IMR-90 (cell line): ENCODE data around the gene NMNAT1. TPM values are rescaled to one million over a fixed set of nuclear protein-coding genes. Genes with fewer than 3 reads are reported as not detected.
"Not testable (repeated sequence)": the region's sequence is repeated elsewhere in the genome, so short reads cannot be mapped to it uniquely, and the experiment has no call there.

Source experiments
- ATAC-seq: fragments of 200-7000 bp; cut with Tn5 transposase; 2 replicates; pipeline ENCODE4 v1.9.1; 2020; ENCODE audit warnings: low read depth, mild to moderate bottlenecking, moderate library complexity
- BruUV-seq: library from RNA; stranded (reverse); fragments of 400-500 nt; replicated peaks from 2 replicates; lab custom pipeline; 2021; lab: Mats Ljungman, UMichigan
- CTCF ChIA-PET: fragments of 300-600 bp; formaldehyde crosslinking; extraction: SDS; loops from one replicate; lab custom pipeline; 2021; ENCODE audit warnings: antibody characterized with exemption; lab: Yijun Ruan, JAX
- POLR2A ChIA-PET: fragments of 300-600 bp; sonication (Branson Sonifier 250); formaldehyde crosslinking; loops from one replicate; lab custom pipeline; 2022; ENCODE audit warnings: antibody characterized with exemption; ENCODE audit not compliant: unreplicated experiment; lab: Charles Lee
- DNase-seq: peaks from one replicate; pipeline ENCODE4 v3.0.0; 2013
- H2AFZ ChIP-seq: replicated peaks from 2 replicates; pipeline ENCODE3; 2013; ENCODE audit warnings: low read length, mild to moderate bottlenecking; ENCODE audit not compliant: poor library complexity
- H2AK5ac ChIP-seq: 2 replicates; pipeline ENCODE4 v1.6.1; 2013; ENCODE audit warnings: low read depth, low read length, inconsistent platforms
- H2AK9ac ChIP-seq: replicated peaks from 2 replicates; pipeline ENCODE3; 2013; ENCODE audit warnings: mild to moderate bottlenecking, low read depth, low read length, moderate library complexity; ENCODE audit not compliant: poor library complexity
- H2BK120ac ChIP-seq: 2 replicates; pipeline ENCODE4 v1.6.1; 2013; ENCODE audit warnings: low read depth, low read length, inconsistent platforms
- H2BK15ac ChIP-seq: 3 replicates; pipeline ENCODE4 v1.6.1; 2013; ENCODE audit warnings: low read depth, low read length, inconsistent platforms
- H2BK20ac ChIP-seq: 2 replicates; pipeline ENCODE4 v1.6.1; 2013; ENCODE audit warnings: low read depth, mild to moderate bottlenecking, inconsistent platforms, low read length, moderate library complexity
- H2BK5ac ChIP-seq: 2 replicates; pipeline ENCODE4 v1.6.1; 2013; ENCODE audit warnings: mild to moderate bottlenecking, low read depth, low read length, inconsistent platforms; ENCODE audit not compliant: poor library complexity, severe bottlenecking
- H3K14ac ChIP-seq: replicated peaks from 2 replicates; pipeline ENCODE4 v1.6.1; 2013; ENCODE audit warnings: low read depth, low read length, inconsistent platforms
- H3K18ac ChIP-seq: 2 replicates; pipeline ENCODE4 v1.6.1; 2013; ENCODE audit warnings: low read depth, low read length, control low read depth
- H3K23ac ChIP-seq: 2 replicates; pipeline ENCODE4 v1.6.1; 2013; ENCODE audit warnings: low read depth, low read length, inconsistent platforms
- H3K27ac ChIP-seq: 2 replicates; pipeline ENCODE4 v1.5.1; 2013; ENCODE audit warnings: mild to moderate bottlenecking, control low read depth, low read length; ENCODE audit not compliant: insufficient read depth
- H3K27me3 ChIP-seq: 2 replicates; pipeline ENCODE4 v1.6.1; 2013; ENCODE audit warnings: low read length; ENCODE audit not compliant: control insufficient read depth, insufficient read depth
- H3K36me3 ChIP-seq: 2 replicates; pipeline ENCODE4 v1.6.1; 2013; ENCODE audit warnings: low read length, mixed read lengths; ENCODE audit not compliant: control insufficient read depth, insufficient read depth
- H3K4ac ChIP-seq: 2 replicates; pipeline ENCODE4 v1.6.1; 2013; ENCODE audit warnings: low read depth, low read length, inconsistent platforms
- H3K4me1 ChIP-seq: 2 replicates; pipeline ENCODE4 v1.6.1; 2013; ENCODE audit warnings: low read length, mixed read lengths; ENCODE audit not compliant: control insufficient read depth, insufficient read depth
- H3K4me2 ChIP-seq: 2 replicates; pipeline ENCODE4 v1.6.1; 2013; ENCODE audit warnings: low read depth, mild to moderate bottlenecking, control low read depth, low read length, moderate library complexity
- H3K4me3 ChIP-seq: 2 replicates; pipeline ENCODE4 v1.5.1; 2013; ENCODE audit warnings: low read depth, mild to moderate bottlenecking, control low read depth, low read length, moderate library complexity; ENCODE audit not compliant: insufficient read depth
- H3K56ac ChIP-seq: 2 replicates; pipeline ENCODE4 v1.6.1; 2013; ENCODE audit warnings: low read length, inconsistent platforms; ENCODE audit not compliant: insufficient read depth; ENCODE audit errors: extremely low read depth
- H3K79me1 ChIP-seq, 2 experiments: 2 replicates each; pipeline ENCODE4 v1.6.1; 2013; ENCODE audit warnings: low read length in 2 of 2, inconsistent platforms in 1 of 2, low read depth in 1 of 2
- H3K9ac ChIP-seq: 2 replicates; pipeline ENCODE4 v1.6.1; 2013; ENCODE audit warnings: low read depth, low read length, control low read depth
- H3K9me1 ChIP-seq: 2 replicates; pipeline ENCODE4 v1.6.1; 2013; ENCODE audit warnings: low read length, inconsistent platforms; ENCODE audit not compliant: insufficient read depth
- H3K9me3 ChIP-seq: 2 replicates; pipeline ENCODE4 v1.6.1; 2013; ENCODE audit warnings: low read length; ENCODE audit not compliant: control insufficient read depth, insufficient read depth
- H4K20me1 ChIP-seq: 2 replicates; pipeline ENCODE4 v1.6.1; 2013; ENCODE audit warnings: low read length, inconsistent platforms; ENCODE audit not compliant: insufficient read depth
- H4K5ac ChIP-seq: 2 replicates; pipeline ENCODE4 v1.6.1; 2013; ENCODE audit warnings: mild to moderate bottlenecking, low read depth, low read length, control low read depth
- H4K8ac ChIP-seq, 2 experiments: 2 replicates each; pipeline ENCODE4 v1.6.1; 2013; ENCODE audit warnings: low read depth in 2 of 2, low read length in 2 of 2, control low read depth in 1 of 2, inconsistent platforms in 1 of 2
- H4K91ac ChIP-seq: 2 replicates; pipeline ENCODE4 v1.6.1; 2013; ENCODE audit warnings: low read depth, low read length, inconsistent platforms; ENCODE audit not compliant: insufficient read depth
- MAFK ChIP-seq: IDR thresholded peaks from 2 replicates; pipeline ENCODE4 v1.6.1; 2012; ENCODE audit warnings: low read depth, low read length, improper control_type of control experiment
- MAZ ChIP-seq: IDR thresholded peaks from 2 replicates; pipeline ENCODE4 v1.6.1; 2012; ENCODE audit warnings: low read depth, mild to moderate bottlenecking, low read length, improper control_type of control experiment, moderate library complexity, borderline replicate concordance
- WGBS, 2 experiments: methylation state at CpG; one replicate each; pipeline versions ENCODE4 v1.1.5 to v1.1.7; 2013; ENCODE audit warnings: missing lambda C conversion rate in 2 of 2; ENCODE audit not compliant: insufficient read length in 1 of 2; ENCODE audit errors: extremely low coverage in 2 of 2; 5-methylcytosine and 5-hydroxymethylcytosine counted together
- dilution Hi-C: fragments of 300-500 bp; cut with HindIII; formaldehyde crosslinking; loops from one replicate; pipeline ENCODE4 v1.14.3; 2018; ENCODE audit warnings: low sequenced_read_pairs; ENCODE audit not compliant: unreplicated experiment
- in situ Hi-C: fragments of 300-500 bp; cut with MboI; formaldehyde crosslinking; loops from 3 replicates; pipeline ENCODE4 v1.14.3; 2019; ENCODE audit warnings: low sequenced_read_pairs, inconsistent platforms, mixed read lengths
- intact Hi-C: fragments of 100-400 bp; cut with micrococcal nuclease; formaldehyde crosslinking; loops from 2 replicates; pipeline ENCODE4 v1.10.0; 2022
- polyA plus RNA-seq, 3 experiments: library from polyadenylated mRNA; depleted of rRNA; stranded (reverse); fragments of >200 nt; gene quantifications; 2 replicates each; pipeline ENCODE4 v1.2.3, GENCODE V29; 2012; ENCODE audit warnings: low replicate concordance in 1 of 3
- total RNA-seq: library from RNA; depleted of rRNA; stranded (reverse); fragments of >200 nt; gene quantifications from 2 replicates; pipeline ENCODE4 v1.2.3, GENCODE V29; 2012

Gene NMNAT1
- total and polyA plus RNA-seq, 2 of the 4 experiments (the other 2 are of a cell fraction): 9.1 to 11.7 TPM

GRCh38 chr1:10027027-10027426 is 83.8 kb downstream of the NMNAT1 start:
- CTCF ChIA-PET: no interaction called here
- no TSS peak for BruUV-seq
- in situ Hi-C loops: no loop called here
- Histone ChIP-seq H3K9me3 (no peaks in the 10 kb centered on the region), H2AFZ (no peak overlapping the region), H3K4me1 (peaks cover 3% of the 10 kb centered on the region; the same call in 1 of the 2 replicates), H4K91ac (no peak overlapping the region), H3K36me3 (no peaks in the 10 kb centered on the region), H3K18ac (no peak overlapping the region), H2BK15ac (no peak overlapping the region), H4K8ac (no peak overlapping the region), H3K27ac (no peak overlapping the region), H4K5ac (no peak overlapping the region), H4K20me1 (no peaks in the 10 kb centered on the region), H2BK5ac (no peak overlapping the region), H2BK120ac (no peak overlapping the region), H2AK5ac (no peak overlapping the region), H3K23ac (no peak overlapping the region), H3K9me1 (no peaks in the 10 kb centered on the region), H3K14ac (no peak overlapping the region), H3K4ac (no peak overlapping the region), H3K4me3 (no peak overlapping the region), H3K9ac (no peak overlapping the region), H3K27me3 (no peaks in the 10 kb centered on the region), H3K4me2 (no peak overlapping the region), H2AK9ac (no peak overlapping the region), H3K56ac (no peak overlapping the region), H2BK20ac (no peak overlapping the region), H3K79me1 (no peaks in the 10 kb centered on the region)
- TF ChIP-seq MAFK (peak; percentile 46), MAZ (no peak)
- DNase-seq (no peak), ATAC-seq (no peak)
- intact Hi-C loops: no loop called here
- POLR2A ChIA-PET: no interaction called here
- dilution Hi-C loops: no loop called here

- H3K14ac ChIP-seq, H2BK120ac ChIP-seq, in situ Hi-C loops, H2AK5ac ChIP-seq, DNase-seq, H2BK20ac ChIP-seq, H4K5ac ChIP-seq, H2BK15ac ChIP-seq, H4K20me1 ChIP-seq, H3K9me3 ChIP-seq, POLR2A ChIA-PET, CTCF ChIA-PET, H3K9ac ChIP-seq, H2BK5ac ChIP-seq, intact Hi-C loops, H3K9me1 ChIP-seq, H2AK9ac ChIP-seq, BruUV-seq, H3K56ac ChIP-seq, H4K91ac ChIP-seq, H3K18ac ChIP-seq, H3K4me3 ChIP-seq, H3K4me2 ChIP-seq, H3K4ac ChIP-seq, H3K23ac ChIP-seq, ATAC-seq, H3K79me1 ChIP-seq, H3K27ac ChIP-seq, H3K27me3 ChIP-seq, H2AFZ ChIP-seq, dilution Hi-C loops, H4K8ac ChIP-seq, H3K4me1 ChIP-seq, H3K36me3 ChIP-seq: not testable (repeated sequence)
- 73% methylated on average over 3 of the region's 24 CpGs; no CpG with 5 or more reads in 1 of the 2 experiments for WGBS, 2 experiments
Observed at GRCh38 chr1:10028956-10029500, 85.8 kb downstream of the NMNAT1 start.
